BJ (cell line): ENCODE results near the gene PSEN1. TPM values are rescaled to one million over a fixed set of nuclear protein-coding genes. Genes with fewer than 3 reads are reported as not detected.

Source experiments
- CTCF ChIA-PET: fragments of 350-600 bp; formaldehyde crosslinking; extraction: SDS; loops from one replicate; lab custom pipeline; 2021; ENCODE audit warnings: antibody characterized with exemption, inconsistent platforms; lab: Yijun Ruan, JAX
- POLR2A ChIA-PET: fragments of 300-600 bp; sonication (Branson Sonifier 250); formaldehyde crosslinking; extraction: SDS; loops from one replicate; lab custom pipeline; 2021; ENCODE audit warnings: antibody characterized with exemption; lab: Charles Lee
- DNase-seq: peaks from one replicate; pipeline ENCODE4 v3.0.0-alpha.2; 2011; ENCODE audit warnings: low read depth
- H3K27me3 ChIP-seq: 2 replicates; pipeline ENCODE4 v1.6.0; 2011; ENCODE audit warnings: low read length; ENCODE audit not compliant: control insufficient read depth, insufficient read depth
- H3K36me3 ChIP-seq: 2 replicates; pipeline ENCODE4 v1.5.1; 2011; ENCODE audit warnings: low read length; ENCODE audit not compliant: control insufficient read depth, insufficient read depth
- H3K4me3 ChIP-seq: 2 replicates; pipeline ENCODE4 v1.5.1; 2011; ENCODE audit warnings: low read depth, mild to moderate bottlenecking, control low read depth, low read length
- CTCF ChIP-seq: IDR thresholded peaks from 2 replicates; pipeline ENCODE4 v1.5.1; 2011; ENCODE audit warnings: low read depth, mild to moderate bottlenecking, control low read depth, inconsistent platforms, low read length, moderate library complexity; ENCODE audit not compliant: insufficient read depth
- polyA plus RNA-seq: library from polyadenylated mRNA; depleted of rRNA; stranded (reverse); fragments of >200 nt; gene quantifications from 2 replicates; pipeline ENCODE4 v1.2.3, GENCODE V29; 2011

PSEN1 gene
- polyA plus RNA-seq, 1 experiment, result 15.8 TPM

- CTCF ChIA-PET, result interaction anchor here (1.2 kb wide), 1 partner anchor 12 kb away, joined by 3 read pairs; no protein-coding TSS in a partner anchor
- POLR2A ChIA-PET, result no interaction called here
- peaks cover 13% of the 10 kb centered on the region for H3K27me3 ChIP-seq
- TF ChIP-seq CTCF, result no peak
- no peak for DNase-seq
- no peaks in the 10 kb centered on the region for H3K36me3 ChIP-seq
- no peak overlapping the region for H3K4me3 ChIP-seq
Measured at GRCh38 chr14:73244541-73245290, 108.4 kb downstream of the PSEN1 start.

- no peak for TF ChIP-seq CTCF
- DNase-seq, result no peak
- peaks cover 8% of the 10 kb centered on the region; the same call in 1 of the 2 replicates for H3K27me3 ChIP-seq
- ChIA-PET POLR2A (no interaction called here), CTCF (no interaction called here)
- H3K36me3 ChIP-seq, result no peaks in the 10 kb centered on the region
- H3K4me3 ChIP-seq, result peak overlapping the region; percentile 44
Measured at GRCh38 chr14:73245480-73246325, 109.4 kb downstream of the PSEN1 start.

- POLR2A ChIA-PET, result no interaction called here
- Histone ChIP-seq H3K4me3 (peak overlapping the region; percentile 44), H3K27me3 (peaks cover 8% of the 10 kb centered on the region; the same call in 1 of the 2 replicates), H3K36me3 (no peaks in the 10 kb centered on the region)
- no peak for DNase-seq
- CTCF ChIA-PET, result no interaction called here
- no peak for TF ChIP-seq CTCF
Measured at GRCh38 chr14:73246387-73247150, 110.3 kb downstream of the PSEN1 start.

GRCh38 chr14:73248108-73248868 lies 112.0 kb downstream of the PSEN1 start:
- ChIA-PET CTCF (no interaction called here), POLR2A (no interaction called here)
- peaks cover 8% of the 10 kb centered on the region; the same call in 1 of the 2 replicates for H3K27me3 ChIP-seq
- no peak for TF ChIP-seq CTCF
- DNase-seq, result no peak
- no peaks in the 10 kb centered on the region for H3K36me3 ChIP-seq
- H3K4me3 ChIP-seq, result no peak overlapping the region
